Sigmoid colon (tissue), 7 donors: ENCODE data around the gene C1QTNF8. TPM values are rescaled to one million over a fixed set of nuclear protein-coding genes. Genes with fewer than 3 reads are reported as not detected.

Experiments
- DNase-seq: peaks from one replicate; pipeline ENCODE4 v3.0.0-alpha.2; 2019
- H3K27ac ChIP-seq, 4 donors: fragments of 200-600 bp; sonication (generic); one replicate each; pipeline ENCODE4 v1.5.1; 2016 to 2019; ENCODE audit warnings: mild to moderate bottlenecking in 1 of 4
- H3K27me3 ChIP-seq, 3 donors: fragments of 200-600 bp; sonication (generic); one replicate each; pipeline ENCODE4 v1.5.1; 2019; ENCODE audit warnings: mild to moderate bottlenecking in 1 of 3
- H3K36me3 ChIP-seq, 4 donors: fragments of 200-600 bp; sonication (generic); one replicate each; pipeline ENCODE4 v1.5.1; 2016 to 2019
- H3K4me1 ChIP-seq, 4 donors: fragments of 200-600 bp; sonication (generic); one replicate each; pipeline ENCODE4 v1.5.1; 2017 to 2019
- H3K4me3 ChIP-seq, 4 donors: fragments of 200-600 bp; sonication (generic); one replicate each; pipeline ENCODE4 v1.5.1; 2017 to 2019; ENCODE audit warnings: mild to moderate bottlenecking in 2 of 4, moderate library complexity in 1 of 4
- H3K9me3 ChIP-seq, 4 donors: fragments of 200-600 bp in 3 of 4; sonication (generic) in 3 of 4; one replicate each; pipeline versions ENCODE4 v1.5.1 to v1.6.1; 2013 to 2019
- EP300 ChIP-seq, 4 donors: sonication (generic); formaldehyde crosslinking; IDR thresholded peaks; one replicate each; pipeline ENCODE4 v1.6.1; 2017; ENCODE audit warnings: antibody characterized with exemption in 4 of 4
- POLR2A ChIP-seq, 2 donors: fragments of 450-650 bp; IDR thresholded peaks; one replicate each; pipeline ENCODE4 v1.6.1; 2016; ENCODE audit warnings: antibody characterized with exemption in 2 of 2, mild to moderate bottlenecking in 2 of 2, moderate library complexity in 2 of 2
- POLR2AphosphoS5 ChIP-seq, 4 donors: sonication (generic); formaldehyde crosslinking; IDR thresholded peaks; one replicate each; pipeline ENCODE4 v1.6.1; 2017; ENCODE audit warnings: antibody characterized with exemption in 4 of 4
- WGBS, 2 donors: extraction: QIAGEN DNeasy Blood & Tissue Kit; methylation state at CpG; one replicate each; pipeline ENCODE4 v1.1.7; 2013; 5-methylcytosine and 5-hydroxymethylcytosine counted together
- intact Hi-C: fragments of 100-400 bp; cut with DNase I; formaldehyde crosslinking; loops from one replicate; pipeline ENCODE4 v1.15.1; 2023
- polyA plus RNA-seq, 3 donors: library from polyadenylated mRNA; stranded (reverse); fragments of 200-250 nt; gene quantifications; one replicate each; pipeline ENCODE4 v1.2.3, GENCODE V29; 2013
- total RNA-seq, 4 donors: library from RNA; depleted of rRNA; stranded (reverse); fragments of >200 nt; gene quantifications; one replicate each; pipeline ENCODE4 v1.1.0, GENCODE V29; 2016
- TF ChIP-seq, protein P1 (sequence below), 4 experiments: fragments of 450-650 bp in 3 of 4; fragments of 200-600 bp in 1 of 4; IDR thresholded peaks; one replicate each; pipeline ENCODE4 v1.5.1; 2016 to 2019; ENCODE audit warnings: antibody characterized with exemption in 4 of 4, mild to moderate bottlenecking in 3 of 4, moderate library complexity in 2 of 4
- donor health status: healthy with polysubstance abuse.
- donor health status: Bipolar disorder and iron deficiency.
- donor health status: healthy.

Gene C1QTNF8
- total and polyA plus RNA-seq, 7 donors = not detected

DNA sequence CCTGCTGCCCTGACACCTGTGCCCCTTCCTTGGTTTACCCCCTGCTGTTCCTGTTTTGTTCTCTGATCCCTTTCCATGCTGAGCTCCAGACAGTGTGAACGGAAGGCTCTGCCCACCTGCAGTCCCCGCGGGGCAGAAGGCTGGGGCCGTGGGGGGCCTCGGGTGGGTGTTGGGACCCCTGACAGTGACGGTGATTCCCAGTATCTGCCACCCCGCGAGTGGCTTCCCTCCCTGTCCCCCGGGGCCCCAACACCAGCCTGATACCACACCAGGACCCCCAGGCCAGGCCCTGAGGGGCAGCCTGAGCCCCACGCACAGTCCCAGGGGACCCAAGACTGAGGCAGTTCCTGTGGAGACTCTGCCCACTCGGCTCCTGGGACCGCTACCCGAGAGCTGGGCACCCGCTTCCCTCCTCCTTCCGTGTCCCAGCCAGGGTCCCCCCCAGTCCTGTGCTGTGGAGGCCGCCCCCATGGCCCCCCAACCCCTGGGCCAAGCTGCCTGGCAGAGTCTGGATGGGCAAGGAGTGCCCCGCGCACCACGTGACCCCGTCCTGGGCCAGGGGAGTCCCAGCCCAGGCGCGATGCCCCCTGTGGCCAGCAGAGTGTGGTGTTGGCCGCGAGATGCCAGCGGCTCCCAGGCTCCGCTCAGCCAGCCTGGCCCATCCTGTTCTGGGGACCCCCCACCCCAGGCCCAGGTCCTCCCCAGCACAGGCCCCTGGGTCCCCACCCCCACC is 10.0 kb upstream of the C1QTNF8 start:
- H3K4me1 ChIP-seq = peaks cover 0 to 23% (median 19%) of the 10 kb centered on the region in 4 donors
- DNase-seq = peak; percentile 86
- no peak overlapping the region for H3K4me3 ChIP-seq
- H3K9me3 ChIP-seq = no peaks in the 10 kb centered on the region
- TF ChIP-seq, protein P1, sequence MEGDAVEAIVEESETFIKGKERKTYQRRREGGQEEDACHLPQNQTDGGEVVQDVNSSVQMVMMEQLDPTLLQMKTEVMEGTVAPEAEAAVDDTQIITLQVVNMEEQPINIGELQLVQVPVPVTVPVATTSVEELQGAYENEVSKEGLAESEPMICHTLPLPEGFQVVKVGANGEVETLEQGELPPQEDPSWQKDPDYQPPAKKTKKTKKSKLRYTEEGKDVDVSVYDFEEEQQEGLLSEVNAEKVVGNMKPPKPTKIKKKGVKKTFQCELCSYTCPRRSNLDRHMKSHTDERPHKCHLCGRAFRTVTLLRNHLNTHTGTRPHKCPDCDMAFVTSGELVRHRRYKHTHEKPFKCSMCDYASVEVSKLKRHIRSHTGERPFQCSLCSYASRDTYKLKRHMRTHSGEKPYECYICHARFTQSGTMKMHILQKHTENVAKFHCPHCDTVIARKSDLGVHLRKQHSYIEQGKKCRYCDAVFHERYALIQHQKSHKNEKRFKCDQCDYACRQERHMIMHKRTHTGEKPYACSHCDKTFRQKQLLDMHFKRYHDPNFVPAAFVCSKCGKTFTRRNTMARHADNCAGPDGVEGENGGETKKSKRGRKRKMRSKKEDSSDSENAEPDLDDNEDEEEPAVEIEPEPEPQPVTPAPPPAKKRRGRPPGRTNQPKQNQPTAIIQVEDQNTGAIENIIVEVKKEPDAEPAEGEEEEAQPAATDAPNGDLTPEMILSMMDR (IDR thresholded peaks at IDR 0.05) = peak; percentile 58 to 92 (median 76)
- TF ChIP-seq EP300 (IDR thresholded peaks at IDR 0.05) (no peak), POLR2AphosphoS5 (IDR thresholded peaks at IDR 0.05) (peak in 1 of 4 donors; percentile 9), POLR2A (IDR thresholded peaks at IDR 0.05) (no peak)
- peaks cover 13 to 51% (median 26%) of the 10 kb centered on the region in 3 donors for H3K27me3 ChIP-seq
- intact Hi-C loops = loop anchor here (1.0 kb wide), 1 partner anchor 88 kb away; no protein-coding TSS in a partner anchor
- no peak overlapping the region for H3K27ac ChIP-seq
- WGBS, 2 donors = 29 to 31% methylated on average over 26 of the region's 26 CpGs
- H3K36me3 ChIP-seq = no peaks in the 10 kb centered on the region

GRCh38 chr16:1103636-1103980 is 7.6 kb upstream of the C1QTNF8 start:
- TF ChIP-seq POLR2AphosphoS5 (IDR thresholded peaks at IDR 0.05) = no peak
- no peak for TF ChIP-seq EP300 (IDR thresholded peaks at IDR 0.05)
- TF ChIP-seq, protein P1 (IDR thresholded peaks at IDR 0.05) = no peak
- TF ChIP-seq POLR2A (IDR thresholded peaks at IDR 0.05) = no peak
- WGBS, 2 donors = 31 to 38% methylated on average over 11 of the region's 11 CpGs
- Histone ChIP-seq H3K9me3 (no peaks in the 10 kb centered on the region), H3K4me1 (peaks cover 0 to 13% (median 9%) of the 10 kb centered on the region in 4 donors), H3K36me3 (no peaks in the 10 kb centered on the region), H3K27ac (no peak overlapping the region), H3K27me3 (peaks cover 17 to 74% (median 46%) of the 10 kb centered on the region in 3 donors), H3K4me3 (no peak overlapping the region)
- intact Hi-C loops = loop anchor here (2.0 kb wide), 2 partner anchors 291 to 393 kb away; no protein-coding TSS in a partner anchor
- no peak for DNase-seq

- H3K27me3 ChIP-seq = peaks cover 20 to 76% (median 51%) of the 10 kb centered on the region in 3 donors
- H3K27ac ChIP-seq = no peak overlapping the region
- H3K9me3 ChIP-seq = no peaks in the 10 kb centered on the region
- no peaks in the 10 kb centered on the region for H3K36me3 ChIP-seq
- 4 to 6% methylated on average over 61 of the region's 61 CpGs for WGBS, 2 donors
- H3K4me1 ChIP-seq = peaks cover 0 to 9% (median 6%) of the 10 kb centered on the region in 4 donors
- DNase-seq = no peak
- TF ChIP-seq, protein P1 (IDR thresholded peaks at IDR 0.05) = peak; percentile 21 to 70 (median 44)
- TF ChIP-seq POLR2AphosphoS5 (IDR thresholded peaks at IDR 0.05) = no peak
- intact Hi-C loops = loop anchor here (2.0 kb wide), 2 partner anchors 290 to 392 kb away; no protein-coding TSS in a partner anchor
- H3K4me3 ChIP-seq = peak overlapping the region in 1 of 4 donors; percentile 17
Observed at GRCh38 chr16:1102921-1103635, 7.0 kb upstream of the C1QTNF8 start.

- H3K36me3 ChIP-seq = no peaks in the 10 kb centered on the region
- no peaks in the 10 kb centered on the region for H3K9me3 ChIP-seq
- WGBS, 2 donors = 42 to 58% methylated on average over 25 to 26 of the region's 26 CpGs
- intact Hi-C loops = loop anchor here (2.0 kb wide), 2 partner anchors 290 to 392 kb away; no protein-coding TSS in a partner anchor
- no peak for TF ChIP-seq EP300 (IDR thresholded peaks at IDR 0.05)
- TF ChIP-seq, protein P1 (IDR thresholded peaks at IDR 0.05) = no peak
- TF ChIP-seq POLR2A (IDR thresholded peaks at IDR 0.05) = no peak
- TF ChIP-seq POLR2AphosphoS5 (IDR thresholded peaks at IDR 0.05) = no peak
- H3K27ac ChIP-seq = no peak overlapping the region
- H3K4me3 ChIP-seq = no peak overlapping the region
- peaks cover 0 to 9% (median 6%) of the 10 kb centered on the region in 4 donors for H3K4me1 ChIP-seq
- peaks cover 23 to 76% (median 55%) of the 10 kb centered on the region in 3 donors for H3K27me3 ChIP-seq
- no peak for DNase-seq
Observed at GRCh38 chr16:1102333-1102700, 6.3 kb upstream of the C1QTNF8 start.
